ENCODE measurements around the gene SSPN.
A peak's percentile ranks its signal among the peaks of the same experiment; 100 is the strongest.

SSPN gene

DNA sequence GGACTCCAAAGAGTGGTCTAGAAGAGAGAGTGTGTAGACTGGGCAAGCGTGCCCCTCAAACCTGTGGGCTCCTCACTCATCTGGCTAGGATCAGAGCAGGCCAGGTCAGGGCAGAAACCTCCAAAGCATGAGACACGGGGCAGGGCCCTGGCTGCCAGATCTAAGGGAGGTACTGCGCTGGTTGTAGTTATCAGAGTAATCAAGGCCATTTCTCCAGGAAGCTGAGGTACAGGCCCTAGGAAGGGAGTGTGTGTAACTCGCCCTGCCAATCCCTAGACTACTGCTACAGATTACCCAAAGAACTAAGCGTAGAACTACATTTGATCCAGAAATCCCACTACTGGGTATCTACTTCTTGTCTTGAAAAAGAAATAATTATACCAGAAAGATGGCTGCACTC is 84.5 kb downstream of the SSPN start:
- no peak for DNase-seq (ENCODE audit: low read depth)
- TF ChIP-seq, protein P1, sequence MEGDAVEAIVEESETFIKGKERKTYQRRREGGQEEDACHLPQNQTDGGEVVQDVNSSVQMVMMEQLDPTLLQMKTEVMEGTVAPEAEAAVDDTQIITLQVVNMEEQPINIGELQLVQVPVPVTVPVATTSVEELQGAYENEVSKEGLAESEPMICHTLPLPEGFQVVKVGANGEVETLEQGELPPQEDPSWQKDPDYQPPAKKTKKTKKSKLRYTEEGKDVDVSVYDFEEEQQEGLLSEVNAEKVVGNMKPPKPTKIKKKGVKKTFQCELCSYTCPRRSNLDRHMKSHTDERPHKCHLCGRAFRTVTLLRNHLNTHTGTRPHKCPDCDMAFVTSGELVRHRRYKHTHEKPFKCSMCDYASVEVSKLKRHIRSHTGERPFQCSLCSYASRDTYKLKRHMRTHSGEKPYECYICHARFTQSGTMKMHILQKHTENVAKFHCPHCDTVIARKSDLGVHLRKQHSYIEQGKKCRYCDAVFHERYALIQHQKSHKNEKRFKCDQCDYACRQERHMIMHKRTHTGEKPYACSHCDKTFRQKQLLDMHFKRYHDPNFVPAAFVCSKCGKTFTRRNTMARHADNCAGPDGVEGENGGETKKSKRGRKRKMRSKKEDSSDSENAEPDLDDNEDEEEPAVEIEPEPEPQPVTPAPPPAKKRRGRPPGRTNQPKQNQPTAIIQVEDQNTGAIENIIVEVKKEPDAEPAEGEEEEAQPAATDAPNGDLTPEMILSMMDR (IDR thresholded peaks at IDR 0.05; ENCODE audit: low read length, missing control alignments) = no peak

DNA sequence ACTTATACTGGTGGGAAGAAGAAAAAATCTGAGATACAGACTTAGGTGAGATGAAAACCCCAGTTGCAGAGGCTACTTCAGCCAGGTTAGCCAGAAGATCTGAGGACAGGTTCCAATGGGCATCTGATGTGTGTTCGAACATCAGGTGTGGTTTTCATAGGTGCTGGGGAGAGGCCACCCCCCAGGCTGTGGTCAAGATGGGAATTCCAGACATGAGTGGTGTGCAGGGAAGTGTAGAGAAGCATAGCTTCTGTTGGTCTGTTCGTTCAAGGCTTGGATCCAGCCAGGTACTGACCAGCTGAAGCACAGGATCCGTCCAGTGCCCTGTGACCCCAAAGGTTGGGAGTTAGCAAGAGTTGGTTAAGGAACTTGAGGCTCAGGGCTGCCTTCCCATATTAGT is 85.5 kb downstream of the SSPN start:
- DNase-seq (ENCODE audit: low read depth) = no peak
- TF ChIP-seq, protein P1 (IDR thresholded peaks at IDR 0.05; ENCODE audit: low read length, missing control alignments) = no peak
- no peak overlapping the region for H3K4me3 ChIP-seq (replicated peaks; ENCODE audit: low read depth, low read length)

More for the DNA sequence above, 84.5 kb downstream of the SSPN start:
- no peak overlapping the region for H3K4me3 ChIP-seq (replicated peaks; ENCODE audit: low read depth, low read length)

- TF ChIP-seq, protein P1 (IDR thresholded peaks at IDR 0.05; ENCODE audit: low read length, missing control alignments) = no peak
- H3K4me3 ChIP-seq (replicated peaks; ENCODE audit: low read depth, low read length) = no peak overlapping the region
- peak; percentile 64 for DNase-seq (ENCODE audit: low read depth)
Observed at GRCh38 chr12:26281320-26281719, 85.9 kb downstream of the SSPN start.

DNA sequence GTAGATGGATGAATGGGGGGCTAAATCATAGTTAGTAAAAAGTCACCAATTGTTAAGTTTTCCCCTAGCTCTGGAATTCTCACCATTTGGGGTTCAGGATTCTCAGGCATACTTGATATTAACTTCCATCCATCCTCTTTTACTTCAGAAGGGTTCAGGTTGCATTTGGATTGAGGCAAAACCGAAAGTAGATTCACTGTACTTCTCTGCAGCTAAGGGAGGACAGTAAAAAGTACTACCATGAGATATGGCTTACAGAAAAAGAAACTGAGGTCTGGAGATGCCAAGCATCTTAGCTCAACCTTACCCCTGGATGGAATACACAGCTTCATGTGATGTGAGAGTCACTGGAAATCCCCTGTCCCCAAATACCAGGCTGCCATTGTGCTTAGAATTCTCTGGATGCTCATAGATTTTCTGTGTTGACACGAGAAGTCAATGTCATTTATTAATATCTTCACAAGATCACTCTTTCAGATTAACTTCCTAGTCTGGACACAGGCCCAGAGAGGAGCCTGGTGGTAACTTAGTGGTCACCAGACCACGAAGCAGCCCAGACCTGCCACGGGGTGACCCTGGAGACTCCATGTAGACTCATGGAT is 87.1 kb downstream of the SSPN start:
- no peak for DNase-seq (ENCODE audit: low read depth)
- H3K4me3 ChIP-seq (replicated peaks; ENCODE audit: low read depth, low read length) = no peak overlapping the region
- TF ChIP-seq, protein P1 (IDR thresholded peaks at IDR 0.05; ENCODE audit: low read length, missing control alignments) = no peak

DNA sequence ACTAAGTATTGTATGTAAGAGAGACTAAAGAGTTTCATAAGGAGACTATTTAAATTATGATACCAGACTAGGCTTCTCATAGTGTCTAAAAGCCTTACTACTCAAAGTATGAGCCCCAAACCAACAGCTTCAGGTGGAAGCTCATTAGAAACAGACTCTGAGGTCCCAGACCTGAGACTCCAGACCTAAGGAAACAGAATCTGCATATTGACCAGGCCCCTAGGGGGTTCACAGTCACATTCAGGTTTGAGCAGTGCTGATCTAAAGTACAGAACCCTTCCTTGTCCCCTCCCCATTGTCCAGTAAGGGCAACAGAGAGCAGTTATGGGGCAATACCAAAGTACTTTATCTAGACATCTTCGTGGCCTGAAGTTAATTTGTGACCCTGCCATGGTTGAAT is 87.7 kb downstream of the SSPN start:
- DNase-seq (ENCODE audit: low read depth) = no peak
- H3K4me3 ChIP-seq (replicated peaks; ENCODE audit: low read depth, low read length) = no peak overlapping the region
- TF ChIP-seq, protein P1 (IDR thresholded peaks at IDR 0.05; ENCODE audit: low read length, missing control alignments) = no peak

GRCh38 chr12:26283617-26284016 is 88.2 kb downstream of the SSPN start:
- no peak overlapping the region for H3K4me3 ChIP-seq (replicated peaks; ENCODE audit: low read depth, low read length)
- TF ChIP-seq, protein P1 (IDR thresholded peaks at IDR 0.05; ENCODE audit: low read length, missing control alignments) = no peak
- DNase-seq (ENCODE audit: low read depth) = no peak

- TF ChIP-seq, protein P1 (IDR thresholded peaks at IDR 0.05; ENCODE audit: low read length, missing control alignments) = no peak
- no peak for DNase-seq (ENCODE audit: low read depth)
- no peak overlapping the region for H3K4me3 ChIP-seq (replicated peaks; ENCODE audit: low read depth, low read length)
Observed at GRCh38 chr12:26285401-26285800, 90.0 kb downstream of the SSPN start.
